B cell (primary cell): ENCODE data around the gene BNC2.

ENCODE experiments used
- CTCF ChIP-seq: fragments of 200-600 bp; IDR thresholded peaks from one replicate; pipeline ENCODE4 v1.8.0; 2022; ENCODE audit warnings: antibody characterized with exemption, mild to moderate bottlenecking
- EZH2 ChIP-seq: IDR thresholded peaks from 2 replicates; pipeline ENCODE4 v1.6.1; 2012; ENCODE audit warnings: borderline replicate concordance, low read depth, mild to moderate bottlenecking, moderate library complexity, low read length; ENCODE audit not compliant: insufficient read depth, poor library complexity, severe bottlenecking

- TF ChIP-seq CTCF (no peak), EZH2 (no peak)
Observed at GRCh38 chr9:16803648-16804047, 66.8 kb downstream of the BNC2 start.
